ENCODE data around the gene GRIA4. TPM values are rescaled to one million over a fixed set of nuclear protein-coding genes. Genes with fewer than 3 reads are reported as not detected.

GRIA4 gene
- polyA plus RNA-seq, 1 experiment = not detected

- POLR2A ChIA-PET = no interaction called here
- H3K36me3 ChIP-seq (ENCODE audit: control insufficient read depth, insufficient read depth, low read length) = no peaks in the 10 kb centered on the region
- no peaks in the 10 kb centered on the region for H3K27me3 ChIP-seq (ENCODE audit: control insufficient read depth, insufficient read depth, low read length)
- no peak overlapping the region for H3K4me3 ChIP-seq (ENCODE audit: low read depth, low read length)
- no peak for DNase-seq (ENCODE audit: low read depth)
- TF ChIP-seq CTCF (IDR thresholded peaks at IDR 0.05; ENCODE audit: insufficient read depth, low read depth, low read length) = no peak
- CTCF ChIA-PET = no interaction called here
Measured at GRCh38 chr11:105644839-105645573, 35.1 kb downstream of the GRIA4 start.

- no peak overlapping the region for H3K4me3 ChIP-seq (ENCODE audit: low read depth, low read length)
- no peak for DNase-seq (ENCODE audit: low read depth)
- ChIA-PET POLR2A (no interaction called here), CTCF (no interaction called here)
- H3K36me3 ChIP-seq (ENCODE audit: control insufficient read depth, insufficient read depth, low read length) = no peaks in the 10 kb centered on the region
- H3K27me3 ChIP-seq (ENCODE audit: control insufficient read depth, insufficient read depth, low read length) = no peaks in the 10 kb centered on the region
- no peak for TF ChIP-seq CTCF (IDR thresholded peaks at IDR 0.05; ENCODE audit: insufficient read depth, low read depth, low read length)
Measured at GRCh38 chr11:105647780-105648179, 37.9 kb downstream of the GRIA4 start.

GRCh38 chr11:105648762-105649161, 38.9 kb downstream of the GRIA4 start:
- CTCF ChIA-PET = no interaction called here

GRCh38 chr11:105665281-105665680, 55.4 kb downstream of the GRIA4 start:
- Histone ChIP-seq H3K27me3 (ENCODE audit: control insufficient read depth, insufficient read depth, low read length) (no peaks in the 10 kb centered on the region), H3K4me3 (ENCODE audit: low read depth, low read length) (no peak overlapping the region), H3K36me3 (ENCODE audit: control insufficient read depth, insufficient read depth, low read length) (no peaks in the 10 kb centered on the region)
- no peak for DNase-seq (ENCODE audit: low read depth)
- ChIA-PET POLR2A (no interaction called here), CTCF (interaction anchor here (0.6 kb wide), 1 partner anchor 957 kb away, joined by 3 read pairs; no protein-coding TSS in a partner anchor)
- no peak for TF ChIP-seq CTCF (IDR thresholded peaks at IDR 0.05; ENCODE audit: insufficient read depth, low read depth, low read length)

More at GRCh38 chr11:105648762-105649161, 38.9 kb downstream of the GRIA4 start:
- TF ChIP-seq CTCF (IDR thresholded peaks at IDR 0.05; ENCODE audit: insufficient read depth, low read depth, low read length) = no peak
- Histone ChIP-seq H3K36me3 (ENCODE audit: control insufficient read depth, insufficient read depth, low read length) (no peaks in the 10 kb centered on the region), H3K27me3 (ENCODE audit: control insufficient read depth, insufficient read depth, low read length) (no peaks in the 10 kb centered on the region), H3K4me3 (ENCODE audit: low read depth, low read length) (no peak overlapping the region)
- POLR2A ChIA-PET = no interaction called here
- DNase-seq (ENCODE audit: low read depth) = no peak

- no peak overlapping the region for H3K4me3 ChIP-seq (ENCODE audit: low read depth, low read length)
- ChIA-PET POLR2A (no interaction called here), CTCF (no interaction called here)
- no peak for TF ChIP-seq CTCF (IDR thresholded peaks at IDR 0.05; ENCODE audit: insufficient read depth, low read depth, low read length)
- H3K36me3 ChIP-seq (ENCODE audit: control insufficient read depth, insufficient read depth, low read length) = no peaks in the 10 kb centered on the region
- no peak for DNase-seq (ENCODE audit: low read depth)
- H3K27me3 ChIP-seq (ENCODE audit: control insufficient read depth, insufficient read depth, low read length) = no peaks in the 10 kb centered on the region
Measured at GRCh38 chr11:105667441-105667840, 57.6 kb downstream of the GRIA4 start.
